Mucosa of gallbladder (tissue), 1 donor: Measurements from ENCODE around the gene SLC34A1. TPM values are rescaled to one million over a fixed set of nuclear protein-coding genes. Genes with fewer than 3 reads are reported as not detected.
"Not testable (repeated sequence)": the region's sequence is repeated elsewhere in the genome, so short reads cannot be mapped to it uniquely, and the experiment has no call there.

Experiments
- DNase-seq: peaks from one replicate; pipeline ENCODE4 v3.0.0-alpha.2; 2020; ENCODE audit warnings: low spot score
- total RNA-seq: library from RNA; stranded (reverse); gene quantifications from one replicate; pipeline ENCODE4 v1.2.1, GENCODE V29; 2021
- donor health status: DM: no; HTN: no; CAD: no.

The SLC34A1 gene
- total RNA-seq: 0.06 TPM

GRCh38 chr5:177384134-177384533 lies at the start of gene SLC34A1:
TSS of gene SLC34A1 (plus strand) at chr5:177384434. CDS start at chr5:177385742, 1,308 bp downstream.
- no peak for DNase-seq

- DNase-seq: no peak
Measured at GRCh38 chr5:177334781-177335700, 49.2 kb upstream of the SLC34A1 start.

GRCh38 chr5:177335701-177336065 lies 48.6 kb upstream of the SLC34A1 start:
- no peak for DNase-seq

GRCh38 chr5:177336112-177336511 lies 48.1 kb upstream of the SLC34A1 start:
- DNase-seq: no peak

- DNase-seq: no peak
Measured at GRCh38 chr5:177336603-177337494, 47.4 kb upstream of the SLC34A1 start.

- DNase-seq: no peak
Measured at GRCh38 chr5:177338251-177339106, 45.8 kb upstream of the SLC34A1 start.

- DNase-seq: no peak
Measured at GRCh38 chr5:177339107-177339638, 45.1 kb upstream of the SLC34A1 start.

- DNase-seq: not testable (repeated sequence)
Measured at GRCh38 chr5:177343000-177343399, 41.2 kb upstream of the SLC34A1 start.

GRCh38 chr5:177343777-177344176 lies 40.5 kb upstream of the SLC34A1 start:
- no peak for DNase-seq

- DNase-seq: no peak
Measured at GRCh38 chr5:177344891-177345290, 39.3 kb upstream of the SLC34A1 start.

GRCh38 chr5:177346820-177347219 lies 37.4 kb upstream of the SLC34A1 start:
- no peak for DNase-seq

- no peak for DNase-seq
Measured at GRCh38 chr5:177347699-177348098, 36.5 kb upstream of the SLC34A1 start.

GRCh38 chr5:177349362-177349647 lies 34.9 kb upstream of the SLC34A1 start:
- DNase-seq: no peak

- DNase-seq: no peak
Measured at GRCh38 chr5:177349762-177350161, 34.5 kb upstream of the SLC34A1 start.

- DNase-seq: no peak
Measured at GRCh38 chr5:177350776-177351391, 33.4 kb upstream of the SLC34A1 start.

GRCh38 chr5:177351392-177352329 lies 32.6 kb upstream of the SLC34A1 start, which contains the start of gene LMAN2:
TSS of gene LMAN2 (minus strand) at chr5:177351668. CDS start at chr5:177351647, 21 bp downstream.
- peak; percentile 95 for DNase-seq

GRCh38 chr5:177353093-177353492 lies 31.1 kb upstream of the SLC34A1 start:
- DNase-seq: no peak

GRCh38 chr5:177354256-177354655 lies 30.0 kb upstream of the SLC34A1 start:
- no peak for DNase-seq

- DNase-seq: no peak
Measured at GRCh38 chr5:177354711-177355110, 29.5 kb upstream of the SLC34A1 start.
